PFSK-1 (cell line): ENCODE measurements around the gene UBE4B.

ENCODE experiments used
- FOXP2 ChIP-seq: optimal IDR thresholded peaks from 2 replicates; pipeline ENCODE3; 2011; ENCODE audit warnings: borderline replicate concordance, control low read depth, inconsistent platforms; ENCODE audit not compliant: insufficient read depth; ENCODE audit errors: extremely low read length, extremely low read depth
- POLR2AphosphoS5 ChIP-seq: IDR thresholded peaks from 2 replicates; pipeline ENCODE4 v1.6.1; 2012; ENCODE audit warnings: low read depth, mild to moderate bottlenecking, control low read depth, low read length, moderate library complexity
- SIN3A ChIP-seq: IDR thresholded peaks from 2 replicates; pipeline ENCODE4 v1.6.1; 2012; ENCODE audit warnings: mild to moderate bottlenecking, low read length, moderate library complexity, borderline replicate concordance; ENCODE audit not compliant: insufficient read depth
- TAF1 ChIP-seq: IDR thresholded peaks from 2 replicates; pipeline ENCODE4 v1.6.1; 2012; ENCODE audit warnings: low read length, control low read depth, borderline replicate concordance; ENCODE audit not compliant: insufficient read depth
- TF ChIP-seq, protein P1 (sequence below), 2 experiments: IDR thresholded peaks; 2 replicates each; pipeline versions ENCODE4 v1.6.1 to v1.8.0; 2011 to 2012; ENCODE audit warnings: low read depth in 2 of 2, low read length in 2 of 2, control low read depth in 1 of 2, inconsistent platforms in 1 of 2, mild to moderate bottlenecking in 1 of 2, moderate library complexity in 1 of 2; ENCODE audit not compliant: insufficient read depth in 1 of 2

Gene UBE4B

DNA sequence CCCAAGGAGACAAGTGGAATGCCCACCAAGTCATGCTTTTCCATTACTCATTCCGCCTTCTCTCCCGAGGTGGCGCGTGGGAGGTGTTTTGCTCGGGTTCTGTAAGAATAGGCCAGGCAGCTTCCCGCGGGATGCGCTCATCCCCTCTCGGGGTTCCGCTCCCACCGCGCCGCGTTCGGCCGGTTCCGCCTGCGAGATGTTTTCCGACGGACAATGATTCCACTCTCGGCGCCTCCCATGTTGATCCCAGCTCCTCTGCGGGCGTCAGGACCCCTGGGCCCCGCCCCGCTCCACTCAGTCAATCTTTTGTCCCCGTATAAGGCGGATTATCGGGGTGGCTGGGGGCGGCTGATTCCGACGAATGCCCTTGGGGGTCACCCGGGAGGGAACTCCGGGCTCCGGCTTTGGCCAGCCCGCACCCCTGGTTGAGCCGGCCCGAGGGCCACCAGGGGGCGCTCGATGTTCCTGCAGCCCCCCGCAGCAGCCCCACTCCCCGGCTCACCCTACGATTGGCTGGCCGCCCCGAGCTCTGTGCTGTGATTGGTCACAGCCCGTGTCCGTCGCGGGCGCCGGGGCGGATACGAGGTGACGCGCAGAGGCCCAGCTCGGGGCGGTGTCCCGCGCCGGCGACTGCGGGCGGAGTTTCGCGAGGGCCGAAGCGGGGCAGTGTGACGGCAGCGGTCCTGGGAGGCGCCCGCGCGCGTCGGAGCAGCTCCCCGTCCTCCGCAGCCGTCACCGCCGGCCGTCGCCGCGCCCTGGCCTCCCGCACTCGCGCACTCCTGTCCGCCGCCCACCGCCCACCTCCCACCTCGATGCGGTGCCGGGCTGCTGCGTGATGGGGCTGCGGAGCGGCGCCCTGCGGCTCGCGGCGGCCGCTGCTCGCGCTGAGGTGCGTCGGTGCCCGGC lies 177.4 kb downstream of the UBE4B start, which contains the start of gene KIF1B:
KIF1B (plus strand) TSS at position 666 of the 906 bp plus-strand sequence. CDS start 21,759 bp downstream, outside the sequence.
- TF ChIP-seq, protein P1, sequence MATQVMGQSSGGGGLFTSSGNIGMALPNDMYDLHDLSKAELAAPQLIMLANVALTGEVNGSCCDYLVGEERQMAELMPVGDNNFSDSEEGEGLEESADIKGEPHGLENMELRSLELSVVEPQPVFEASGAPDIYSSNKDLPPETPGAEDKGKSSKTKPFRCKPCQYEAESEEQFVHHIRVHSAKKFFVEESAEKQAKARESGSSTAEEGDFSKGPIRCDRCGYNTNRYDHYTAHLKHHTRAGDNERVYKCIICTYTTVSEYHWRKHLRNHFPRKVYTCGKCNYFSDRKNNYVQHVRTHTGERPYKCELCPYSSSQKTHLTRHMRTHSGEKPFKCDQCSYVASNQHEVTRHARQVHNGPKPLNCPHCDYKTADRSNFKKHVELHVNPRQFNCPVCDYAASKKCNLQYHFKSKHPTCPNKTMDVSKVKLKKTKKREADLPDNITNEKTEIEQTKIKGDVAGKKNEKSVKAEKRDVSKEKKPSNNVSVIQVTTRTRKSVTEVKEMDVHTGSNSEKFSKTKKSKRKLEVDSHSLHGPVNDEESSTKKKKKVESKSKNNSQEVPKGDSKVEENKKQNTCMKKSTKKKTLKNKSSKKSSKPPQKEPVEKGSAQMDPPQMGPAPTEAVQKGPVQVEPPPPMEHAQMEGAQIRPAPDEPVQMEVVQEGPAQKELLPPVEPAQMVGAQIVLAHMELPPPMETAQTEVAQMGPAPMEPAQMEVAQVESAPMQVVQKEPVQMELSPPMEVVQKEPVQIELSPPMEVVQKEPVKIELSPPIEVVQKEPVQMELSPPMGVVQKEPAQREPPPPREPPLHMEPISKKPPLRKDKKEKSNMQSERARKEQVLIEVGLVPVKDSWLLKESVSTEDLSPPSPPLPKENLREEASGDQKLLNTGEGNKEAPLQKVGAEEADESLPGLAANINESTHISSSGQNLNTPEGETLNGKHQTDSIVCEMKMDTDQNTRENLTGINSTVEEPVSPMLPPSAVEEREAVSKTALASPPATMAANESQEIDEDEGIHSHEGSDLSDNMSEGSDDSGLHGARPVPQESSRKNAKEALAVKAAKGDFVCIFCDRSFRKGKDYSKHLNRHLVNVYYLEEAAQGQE (IDR thresholded peaks at IDR 0.05; ENCODE audit: insufficient read depth in 1 of 2, low read depth in 2 of 2, low read length in 2 of 2) = no peak
- TF ChIP-seq FOXP2 = peak; percentile 78
- TF ChIP-seq TAF1 = peak; percentile 64; the same call in 1 of the 2 replicates
- TF ChIP-seq POLR2AphosphoS5 = no peak; the same call in 1 of the 2 replicates
- peak; percentile 42; the same call in 1 of the 2 replicates for TF ChIP-seq SIN3A

DNA sequence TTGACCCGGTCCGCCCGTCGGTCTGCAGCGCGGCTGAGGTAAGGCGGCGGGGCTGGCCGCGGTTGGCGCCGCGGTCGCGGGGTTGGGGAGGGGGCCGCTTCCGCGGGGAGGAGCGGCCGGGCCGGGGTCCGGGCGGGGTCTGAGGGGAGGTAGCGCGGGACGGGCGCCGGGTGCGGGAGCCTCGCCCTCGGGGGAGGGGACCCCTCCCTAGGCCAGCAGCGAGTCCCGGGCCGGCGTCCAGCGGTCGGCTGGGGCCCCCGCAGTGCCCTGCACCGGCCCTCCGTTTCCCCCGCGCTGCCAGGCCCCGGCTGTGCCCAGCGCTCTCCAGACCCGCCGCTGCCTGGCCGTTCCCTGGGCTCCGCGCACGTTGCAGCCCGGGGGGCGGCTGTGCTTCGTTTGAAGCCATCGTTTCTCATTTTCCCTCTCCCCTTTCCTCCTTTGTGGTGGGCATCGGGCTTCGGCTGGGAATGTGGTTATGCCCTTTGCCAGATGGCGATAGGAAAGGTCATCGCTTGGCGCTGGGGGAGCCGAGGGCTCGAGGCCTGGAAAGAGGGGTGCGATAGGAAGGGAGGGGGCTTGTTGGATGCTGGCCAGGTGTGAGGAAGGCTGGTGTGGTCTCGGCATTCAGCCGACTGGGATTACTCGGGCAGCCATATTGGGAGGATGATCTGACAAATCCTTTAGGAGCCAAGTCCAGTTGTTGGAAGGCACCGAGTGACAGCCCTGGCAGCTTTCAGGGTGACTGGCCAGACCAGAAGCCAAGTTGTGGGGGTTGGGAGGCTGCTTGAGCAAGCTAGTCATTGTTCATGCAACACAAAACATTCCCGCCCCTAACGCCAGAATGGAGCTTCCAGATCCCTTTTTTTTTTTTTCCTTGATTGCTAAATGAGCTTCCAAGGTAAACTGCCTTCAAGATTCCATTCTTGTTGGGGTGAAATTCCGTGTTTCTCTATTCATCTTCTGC lies 178.4 kb downstream of the UBE4B start:
- peak; percentile 12 for TF ChIP-seq FOXP2
- 0 out of 2 replicates have a peak, but pooled peaks have one; percentile 0 for TF ChIP-seq TAF1
- TF ChIP-seq POLR2AphosphoS5 = no peak
- 0 out of 2 replicates have a peak, but pooled peaks have one; percentile 24 for TF ChIP-seq SIN3A

DNA sequence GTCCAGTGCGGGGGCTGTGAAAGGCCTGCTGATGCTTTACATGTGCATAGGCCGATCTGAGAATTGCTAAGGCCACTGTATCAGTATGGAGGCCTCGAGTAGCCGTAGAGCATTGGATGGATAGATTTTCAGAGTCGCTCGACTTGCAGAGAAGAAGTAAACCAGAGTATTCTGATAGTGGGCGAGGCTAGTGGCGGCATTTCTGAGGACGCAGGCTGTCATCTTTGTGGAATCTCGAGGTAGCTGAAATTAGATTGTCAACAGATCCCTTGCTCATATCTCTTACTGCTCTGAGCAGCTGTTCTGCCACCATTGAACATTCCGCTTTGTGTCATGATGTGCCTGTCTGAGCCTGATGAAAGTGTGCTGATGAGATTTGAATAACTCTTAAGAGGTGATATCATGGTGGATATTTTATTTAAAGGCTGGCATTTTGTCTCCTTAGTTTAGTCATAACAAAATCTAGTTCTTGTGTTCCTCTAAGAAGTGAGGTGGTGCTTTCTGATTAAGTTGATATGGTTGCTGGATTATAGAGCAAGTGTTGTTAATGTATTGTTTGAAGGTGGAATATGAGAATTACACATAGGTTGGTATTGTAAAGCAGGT lies 179.2 kb downstream of the UBE4B start:
- no peak for TF ChIP-seq FOXP2
- TF ChIP-seq SIN3A = no peak
- TF ChIP-seq, protein P1 (IDR thresholded peaks at IDR 0.05; ENCODE audit: insufficient read depth in 1 of 2, low read depth in 2 of 2, low read length in 2 of 2) = no peak
- TF ChIP-seq TAF1 = no peak
- TF ChIP-seq POLR2AphosphoS5 = no peak

DNA sequence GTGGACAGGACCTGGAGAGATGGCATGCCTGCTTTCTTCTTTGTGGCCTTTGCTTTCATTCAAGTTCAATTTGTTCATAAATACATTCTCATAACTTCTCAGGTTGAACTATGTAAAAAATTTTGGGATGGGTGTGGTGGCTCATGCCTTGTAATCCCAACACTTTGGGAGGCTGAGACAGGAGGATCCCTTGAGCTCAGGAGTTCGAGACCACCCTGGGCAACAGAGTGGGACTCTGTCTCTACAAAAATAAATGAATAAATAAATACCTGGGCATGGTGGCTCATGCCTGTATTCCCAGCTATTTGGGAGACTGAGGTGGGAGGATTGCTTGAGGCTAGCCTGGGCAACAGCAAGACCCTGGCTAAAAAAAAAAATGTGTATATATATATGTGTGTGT lies 179.7 kb downstream of the UBE4B start:
- TF ChIP-seq TAF1 (no peak), FOXP2 (no peak), SIN3A (no peak), POLR2AphosphoS5 (no peak)
- TF ChIP-seq, protein P1 (IDR thresholded peaks at IDR 0.05; ENCODE audit: insufficient read depth in 1 of 2, low read depth in 2 of 2, low read length in 2 of 2) = no peak

DNA sequence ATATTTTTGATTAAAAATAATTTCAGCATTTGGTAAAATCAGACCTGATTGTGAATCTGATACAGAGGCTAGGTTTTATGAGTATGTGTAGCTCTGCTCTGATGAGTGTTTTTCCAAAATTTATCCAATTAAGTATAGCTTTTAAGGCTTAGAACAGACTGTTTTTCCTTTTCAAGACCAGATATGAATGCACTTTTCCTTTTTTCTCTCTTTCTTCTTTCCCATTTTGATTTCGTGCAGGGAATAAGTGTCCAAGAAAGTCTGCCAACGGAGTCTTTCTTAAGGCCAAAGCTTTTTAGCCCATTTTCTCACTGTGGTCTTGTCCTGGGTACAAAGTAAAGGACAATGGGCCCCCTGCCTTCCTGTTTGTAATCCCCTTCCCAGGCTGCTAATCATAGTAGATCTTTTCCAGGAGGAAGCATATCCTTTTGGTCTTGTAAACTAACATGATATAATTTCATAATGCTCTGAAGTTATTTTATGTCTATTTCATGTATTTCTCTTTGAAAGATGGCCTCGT lies 180.5 kb downstream of the UBE4B start:
- TF ChIP-seq POLR2AphosphoS5 = no peak
- no peak for TF ChIP-seq FOXP2
- TF ChIP-seq TAF1 = no peak
- TF ChIP-seq, protein P1 (IDR thresholded peaks at IDR 0.05; ENCODE audit: insufficient read depth in 1 of 2, low read depth in 2 of 2, low read length in 2 of 2) = no peak
- no peak for TF ChIP-seq SIN3A
